ENCODE results near the gene CENPW. TPM values are rescaled to one million over a fixed set of nuclear protein-coding genes. Genes with fewer than 3 reads are reported as not detected.

CENPW gene
- total RNA-seq, 1 donor from 2014 or later: 34.0 TPM

DNA sequence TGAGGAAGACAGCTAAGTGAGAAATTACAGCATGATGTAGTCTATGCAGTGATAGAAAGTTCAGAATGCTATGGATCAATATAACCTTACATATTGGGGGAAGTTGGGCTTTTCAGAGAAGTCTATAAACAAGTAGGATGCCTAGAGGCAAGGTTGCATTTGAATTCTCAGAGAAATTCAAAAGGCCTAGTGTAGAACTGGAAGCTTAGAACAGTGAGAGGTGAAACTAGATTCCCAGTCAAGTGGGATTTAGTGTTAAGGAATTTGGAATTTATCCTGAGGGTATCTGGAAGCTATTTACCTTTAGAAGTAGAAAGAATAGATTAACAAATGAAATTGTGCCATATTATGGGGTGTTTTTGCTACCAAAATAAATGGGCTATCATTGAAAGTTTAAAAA, 4.3 kb downstream of the CENPW start:
- no peak overlapping the region for H3K27ac Mint-ChIP-seq (ENCODE audit: unreplicated experiment)
- TF ChIP-seq, protein P1, sequence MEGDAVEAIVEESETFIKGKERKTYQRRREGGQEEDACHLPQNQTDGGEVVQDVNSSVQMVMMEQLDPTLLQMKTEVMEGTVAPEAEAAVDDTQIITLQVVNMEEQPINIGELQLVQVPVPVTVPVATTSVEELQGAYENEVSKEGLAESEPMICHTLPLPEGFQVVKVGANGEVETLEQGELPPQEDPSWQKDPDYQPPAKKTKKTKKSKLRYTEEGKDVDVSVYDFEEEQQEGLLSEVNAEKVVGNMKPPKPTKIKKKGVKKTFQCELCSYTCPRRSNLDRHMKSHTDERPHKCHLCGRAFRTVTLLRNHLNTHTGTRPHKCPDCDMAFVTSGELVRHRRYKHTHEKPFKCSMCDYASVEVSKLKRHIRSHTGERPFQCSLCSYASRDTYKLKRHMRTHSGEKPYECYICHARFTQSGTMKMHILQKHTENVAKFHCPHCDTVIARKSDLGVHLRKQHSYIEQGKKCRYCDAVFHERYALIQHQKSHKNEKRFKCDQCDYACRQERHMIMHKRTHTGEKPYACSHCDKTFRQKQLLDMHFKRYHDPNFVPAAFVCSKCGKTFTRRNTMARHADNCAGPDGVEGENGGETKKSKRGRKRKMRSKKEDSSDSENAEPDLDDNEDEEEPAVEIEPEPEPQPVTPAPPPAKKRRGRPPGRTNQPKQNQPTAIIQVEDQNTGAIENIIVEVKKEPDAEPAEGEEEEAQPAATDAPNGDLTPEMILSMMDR (IDR thresholded peaks at IDR 0.05; ENCODE audit: unreplicated experiment): no peak
- no peak overlapping the region for H3K4me3 Mint-ChIP-seq (ENCODE audit: unreplicated experiment)
- no peaks in the 10 kb centered on the region for H3K36me3 Mint-ChIP-seq (ENCODE audit: low read depth, unreplicated experiment)
- no peak for DNase-seq (ENCODE audit: low spot score)
- H3K9me3 Mint-ChIP-seq (ENCODE audit: unreplicated experiment): no peaks in the 10 kb centered on the region
- peaks cover 15% of the 10 kb centered on the region for H3K4me1 Mint-ChIP-seq (ENCODE audit: unreplicated experiment)
- no peaks in the 10 kb centered on the region for H3K27me3 Mint-ChIP-seq (ENCODE audit: unreplicated experiment)

DNA sequence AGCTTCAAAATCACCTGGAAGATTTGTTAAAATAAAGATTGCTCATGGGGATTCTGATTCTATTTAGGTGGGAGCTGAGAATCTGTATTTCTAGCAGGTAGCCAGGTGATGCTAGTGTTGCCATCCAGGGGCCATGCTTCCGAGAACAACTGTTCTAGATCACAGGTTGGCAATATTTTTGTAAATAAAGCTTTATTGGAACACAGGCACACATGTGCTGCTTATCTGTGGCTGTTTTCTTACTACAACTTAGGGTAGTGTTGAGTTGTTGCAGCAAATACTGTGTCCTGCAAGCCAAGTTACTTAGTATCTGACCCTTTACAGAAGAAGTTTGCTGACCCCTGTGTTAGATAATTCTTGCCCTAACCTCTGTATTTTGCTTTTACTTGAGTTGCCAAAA, 12.0 kb downstream of the CENPW start:
- H3K27ac Mint-ChIP-seq (ENCODE audit: unreplicated experiment): no peak overlapping the region
- H3K4me3 Mint-ChIP-seq (ENCODE audit: unreplicated experiment): no peak overlapping the region
- H3K9me3 Mint-ChIP-seq (ENCODE audit: unreplicated experiment): no peaks in the 10 kb centered on the region
- no peaks in the 10 kb centered on the region for H3K36me3 Mint-ChIP-seq (ENCODE audit: low read depth, unreplicated experiment)
- no peak for DNase-seq (ENCODE audit: low spot score)
- TF ChIP-seq, protein P1 (IDR thresholded peaks at IDR 0.05; ENCODE audit: unreplicated experiment): no peak
- H3K27me3 Mint-ChIP-seq (ENCODE audit: unreplicated experiment): no peaks in the 10 kb centered on the region
- H3K4me1 Mint-ChIP-seq (ENCODE audit: unreplicated experiment): peaks cover 22% of the 10 kb centered on the region

DNA sequence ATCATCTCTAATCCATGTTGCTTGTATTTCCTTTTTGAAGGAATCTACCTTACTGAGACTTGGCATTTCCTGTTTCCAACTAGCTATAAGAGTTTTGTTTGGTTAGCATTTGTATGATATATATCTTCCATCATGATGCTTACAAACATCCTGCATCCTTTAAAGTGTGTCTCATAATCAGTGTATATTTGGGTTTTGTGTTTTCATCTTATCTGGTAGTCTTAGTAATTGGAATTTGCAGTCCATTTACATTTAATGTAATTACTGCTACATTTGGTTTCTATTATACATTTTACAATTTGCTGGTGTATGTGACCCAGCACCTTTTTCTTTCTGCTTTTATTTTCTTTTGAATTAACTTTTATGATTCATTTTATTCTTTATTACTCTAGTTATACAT, 12.6 kb downstream of the CENPW start:
- H3K27ac Mint-ChIP-seq (ENCODE audit: unreplicated experiment): no peak overlapping the region
- no peaks in the 10 kb centered on the region for H3K9me3 Mint-ChIP-seq (ENCODE audit: unreplicated experiment)
- no peaks in the 10 kb centered on the region for H3K27me3 Mint-ChIP-seq (ENCODE audit: unreplicated experiment)
- H3K4me3 Mint-ChIP-seq (ENCODE audit: unreplicated experiment): no peak overlapping the region
- H3K4me1 Mint-ChIP-seq (ENCODE audit: unreplicated experiment): peaks cover 22% of the 10 kb centered on the region
- TF ChIP-seq, protein P1 (IDR thresholded peaks at IDR 0.05; ENCODE audit: unreplicated experiment): no peak
- no peaks in the 10 kb centered on the region for H3K36me3 Mint-ChIP-seq (ENCODE audit: low read depth, unreplicated experiment)
- no peak for DNase-seq (ENCODE audit: low spot score)

DNA sequence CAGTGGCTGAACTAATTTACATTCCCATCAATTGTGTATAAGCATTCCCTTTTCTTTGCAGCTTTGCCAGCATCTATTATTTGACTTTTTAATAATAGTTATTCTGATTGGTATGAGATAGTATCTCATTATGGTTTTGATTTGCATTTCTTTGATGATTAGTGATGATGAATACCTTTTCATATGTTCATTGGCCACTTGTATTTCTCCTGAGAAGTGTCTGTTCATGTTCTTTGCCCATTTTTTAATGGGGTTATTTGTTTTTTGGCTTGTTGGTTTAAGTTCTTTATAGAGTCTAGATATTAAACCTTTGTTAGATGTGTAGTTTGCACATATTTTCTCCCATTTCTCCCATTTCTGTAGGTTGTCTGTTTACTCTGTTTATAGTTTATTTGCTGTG, 16.6 kb downstream of the CENPW start:
- TF ChIP-seq, protein P1 (IDR thresholded peaks at IDR 0.05; ENCODE audit: unreplicated experiment): no peak
- Mint-ChIP-seq H3K27ac (ENCODE audit: unreplicated experiment) (no peak overlapping the region), H3K27me3 (ENCODE audit: unreplicated experiment) (no peaks in the 10 kb centered on the region), H3K9me3 (ENCODE audit: unreplicated experiment) (no peaks in the 10 kb centered on the region), H3K36me3 (ENCODE audit: low read depth, unreplicated experiment) (peaks cover 4% of the 10 kb centered on the region), H3K4me1 (ENCODE audit: unreplicated experiment) (peaks cover 20% of the 10 kb centered on the region), H3K4me3 (ENCODE audit: unreplicated experiment) (no peak overlapping the region)
- DNase-seq (ENCODE audit: low spot score): no peak

DNA sequence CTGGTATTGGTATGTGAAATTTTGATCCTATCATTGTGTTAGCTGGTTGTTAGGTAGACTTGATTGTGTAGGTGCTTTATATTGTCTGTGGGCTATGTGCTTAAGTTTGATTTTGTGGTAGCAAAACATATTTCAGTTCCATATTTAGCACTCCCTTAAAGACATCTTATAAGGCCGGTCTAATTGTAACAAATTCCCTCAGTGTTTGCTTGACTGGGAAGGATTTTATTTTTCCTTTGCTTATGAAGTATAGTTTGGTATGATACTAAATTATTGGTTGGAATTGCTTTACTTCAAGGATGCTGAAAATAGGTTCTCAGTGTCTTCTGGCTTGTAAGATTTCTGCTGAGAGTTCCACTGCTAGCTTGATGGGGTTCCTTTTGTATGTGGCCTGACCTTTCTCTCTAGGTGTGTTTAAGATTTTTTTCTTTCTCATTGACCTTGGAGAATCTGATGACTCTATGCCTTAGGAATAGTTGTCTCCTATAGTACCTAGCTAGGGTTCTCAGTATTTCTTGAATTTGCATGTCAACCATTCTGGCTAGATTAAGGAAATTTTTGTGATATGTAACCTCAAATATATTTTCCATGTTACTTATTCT, 20.1 kb downstream of the CENPW start:
- no peaks in the 10 kb centered on the region for H3K9me3 Mint-ChIP-seq (ENCODE audit: unreplicated experiment)
- peaks cover 4% of the 10 kb centered on the region for H3K36me3 Mint-ChIP-seq (ENCODE audit: low read depth, unreplicated experiment)
- DNase-seq (ENCODE audit: low spot score): no peak
- no peak overlapping the region for H3K4me3 Mint-ChIP-seq (ENCODE audit: unreplicated experiment)
- H3K27me3 Mint-ChIP-seq (ENCODE audit: unreplicated experiment): peaks cover 4% of the 10 kb centered on the region
- H3K27ac Mint-ChIP-seq (ENCODE audit: unreplicated experiment): no peak overlapping the region
- no peaks in the 10 kb centered on the region for H3K4me1 Mint-ChIP-seq (ENCODE audit: unreplicated experiment)
- TF ChIP-seq, protein P1 (IDR thresholded peaks at IDR 0.05; ENCODE audit: unreplicated experiment): no peak

Data from endothelial cell (in vitro differentiated cells).